DND-41 (cell line): ENCODE measurements around the gene EDN2.

Experiments
- CTCF ChIP-seq: IDR thresholded peaks from 2 replicates; pipeline ENCODE4 v1.5.1; 2012; ENCODE audit warnings: borderline replicate concordance, low read length, moderate library complexity, mild to moderate bottlenecking; ENCODE audit not compliant: poor library complexity, severe bottlenecking; ENCODE audit errors: extremely low read depth
- EZH2 ChIP-seq: IDR thresholded peaks from 3 replicates; pipeline ENCODE4 v1.6.1; 2012; ENCODE audit warnings: borderline replicate concordance, low read depth, mild to moderate bottlenecking, moderate library complexity, low read length, inconsistent platforms; ENCODE audit not compliant: severe bottlenecking

GRCh38 chr1:41507836-41508235 lies 23.4 kb upstream of the EDN2 start:
- TF ChIP-seq EZH2 = no peak
- no peak for TF ChIP-seq CTCF
